Progenitor cell of endocrine pancreas (in vitro differentiated cells): ENCODE measurements around the gene SCO2. TPM values are rescaled to one million over a fixed set of nuclear protein-coding genes. Genes with fewer than 3 reads are reported as not detected.

ENCODE experiments used
- DNase-seq: peaks from one replicate; pipeline ENCODE4 v3.0.0; 2021; ENCODE audit warnings: low spot score; ENCODE audit not compliant: unreplicated experiment
- H3K27ac Mint-ChIP-seq: 2 replicates; pipeline ENCODE4 v1.8.0; 2021; ENCODE audit warnings: mild to moderate bottlenecking, moderate library complexity, mixed read lengths
- H3K27me3 Mint-ChIP-seq: 2 replicates; pipeline ENCODE4 v1.8.0; 2021; ENCODE audit warnings: mixed read lengths
- H3K36me3 Mint-ChIP-seq: 2 replicates; pipeline ENCODE4 v1.8.0; 2022; ENCODE audit warnings: mixed read lengths; ENCODE audit not compliant: insufficient read depth
- H3K4me1 Mint-ChIP-seq: 2 replicates; pipeline ENCODE4 v1.8.0; 2021; ENCODE audit warnings: low read depth, mixed read lengths
- H3K4me3 Mint-ChIP-seq: 2 replicates; pipeline ENCODE4 v1.8.0; 2021; ENCODE audit warnings: low read depth, mild to moderate bottlenecking, moderate library complexity, mixed read lengths
- H3K9me3 Mint-ChIP-seq: 2 replicates; pipeline ENCODE4 v1.8.0; 2021; ENCODE audit warnings: low read depth, mixed read lengths
- total RNA-seq: library from RNA; stranded (reverse); gene quantifications from 2 replicates; pipeline ENCODE4 v1.2.1, GENCODE V29; 2021
- TF ChIP-seq, protein P1 (sequence below): fragments of 200-600 bp; sonication (generic); IDR thresholded peaks from one replicate; pipeline ENCODE4 v1.5.0; 2021; ENCODE audit warnings: antibody characterized with exemption, mild to moderate bottlenecking; ENCODE audit not compliant: unreplicated experiment

SCO2 gene
- total RNA-seq, 1 donor from 2014 or later = 3.7 TPM

GRCh38 chr22:50513175-50513574, 12.2 kb downstream of the SCO2 start:
- Mint-ChIP-seq H3K9me3 (no peaks in the 10 kb centered on the region), H3K27me3 (no peaks in the 10 kb centered on the region), H3K4me3 (no peak overlapping the region), H3K27ac (no peak overlapping the region), H3K4me1 (peaks cover 10% of the 10 kb centered on the region), H3K36me3 (peaks cover 2% of the 10 kb centered on the region)
- DNase-seq = no peak
- TF ChIP-seq, protein P1, sequence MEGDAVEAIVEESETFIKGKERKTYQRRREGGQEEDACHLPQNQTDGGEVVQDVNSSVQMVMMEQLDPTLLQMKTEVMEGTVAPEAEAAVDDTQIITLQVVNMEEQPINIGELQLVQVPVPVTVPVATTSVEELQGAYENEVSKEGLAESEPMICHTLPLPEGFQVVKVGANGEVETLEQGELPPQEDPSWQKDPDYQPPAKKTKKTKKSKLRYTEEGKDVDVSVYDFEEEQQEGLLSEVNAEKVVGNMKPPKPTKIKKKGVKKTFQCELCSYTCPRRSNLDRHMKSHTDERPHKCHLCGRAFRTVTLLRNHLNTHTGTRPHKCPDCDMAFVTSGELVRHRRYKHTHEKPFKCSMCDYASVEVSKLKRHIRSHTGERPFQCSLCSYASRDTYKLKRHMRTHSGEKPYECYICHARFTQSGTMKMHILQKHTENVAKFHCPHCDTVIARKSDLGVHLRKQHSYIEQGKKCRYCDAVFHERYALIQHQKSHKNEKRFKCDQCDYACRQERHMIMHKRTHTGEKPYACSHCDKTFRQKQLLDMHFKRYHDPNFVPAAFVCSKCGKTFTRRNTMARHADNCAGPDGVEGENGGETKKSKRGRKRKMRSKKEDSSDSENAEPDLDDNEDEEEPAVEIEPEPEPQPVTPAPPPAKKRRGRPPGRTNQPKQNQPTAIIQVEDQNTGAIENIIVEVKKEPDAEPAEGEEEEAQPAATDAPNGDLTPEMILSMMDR = no peak

DNA sequence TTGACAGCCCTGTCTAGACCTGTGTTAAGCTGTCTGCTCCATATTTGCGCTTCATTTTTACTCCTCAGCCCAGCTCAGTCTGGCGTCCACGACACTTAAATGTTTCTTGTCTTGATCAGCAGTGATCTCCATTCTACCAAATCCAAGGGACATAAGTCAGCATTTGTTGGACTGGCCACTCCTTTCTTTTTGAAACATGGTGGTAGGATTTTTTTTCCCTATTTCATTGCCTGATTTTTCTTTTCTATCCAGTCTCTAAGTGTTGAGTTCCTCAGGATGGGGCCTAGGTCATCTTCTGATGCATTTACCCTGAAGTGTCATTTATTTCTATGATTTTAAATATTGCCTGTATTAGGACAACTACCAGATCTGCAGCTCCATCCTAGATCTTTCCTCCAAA, 16.5 kb downstream of the SCO2 start:
- Mint-ChIP-seq H3K9me3 (no peaks in the 10 kb centered on the region), H3K4me1 (peaks cover 15% of the 10 kb centered on the region), H3K4me3 (peak overlapping the region; percentile 95), H3K36me3 (no peaks in the 10 kb centered on the region), H3K27ac (peak overlapping the region; percentile 93), H3K27me3 (no peaks in the 10 kb centered on the region)
- TF ChIP-seq, protein P1 = no peak
- no peak for DNase-seq

DNA sequence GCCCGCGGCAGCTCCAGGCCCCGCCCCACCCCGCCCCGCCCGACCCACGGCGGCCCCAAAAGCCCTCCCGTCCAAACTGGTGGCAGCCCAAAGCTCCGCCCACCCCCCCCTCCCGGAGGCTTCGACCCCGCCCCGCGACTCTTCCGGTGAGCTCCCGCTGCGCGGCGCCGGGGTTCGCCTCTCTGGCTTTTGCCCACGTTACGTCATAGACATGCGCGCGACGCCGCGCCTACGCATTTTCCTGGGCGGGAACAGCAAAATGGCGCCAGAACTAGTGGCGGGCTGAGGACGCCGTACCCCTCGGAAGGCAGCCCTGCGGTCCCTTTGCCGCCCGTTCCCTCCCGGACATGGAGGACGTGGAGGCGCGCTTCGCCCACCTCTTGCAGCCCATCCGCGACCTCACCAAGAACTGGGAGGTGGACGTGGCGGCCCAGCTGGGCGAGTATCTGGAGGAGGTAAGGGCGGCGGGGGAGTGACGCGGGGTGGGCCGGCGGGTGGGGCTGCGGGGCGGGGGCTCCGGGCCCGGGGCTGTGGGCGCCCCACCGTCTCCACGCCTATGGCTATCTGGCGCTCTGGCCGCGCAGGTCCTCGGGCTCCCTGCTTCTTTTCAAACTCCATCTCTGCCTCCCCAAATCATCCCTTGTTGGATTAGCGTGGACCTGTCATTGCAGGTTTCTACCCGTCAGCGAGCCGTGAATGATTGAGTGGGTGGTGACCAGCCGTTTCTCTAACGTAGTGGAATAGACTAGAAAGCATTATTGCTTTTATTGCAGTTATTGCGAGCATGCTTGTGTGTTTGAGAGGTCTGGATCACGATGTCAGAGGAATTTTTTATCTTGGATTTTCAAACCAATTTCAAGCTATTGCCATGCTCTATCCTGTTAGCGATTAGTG, 17.2 kb downstream of the SCO2 start, which contains the start of gene NCAPH2:
TSS of gene NCAPH2 (plus strand) at position 234 of the 894 bp plus-strand sequence. CDS start at position 348, 114 bp downstream.
- Mint-ChIP-seq H3K4me1 (peaks cover 15% of the 10 kb centered on the region), H3K36me3 (no peaks in the 10 kb centered on the region), H3K27ac (peak within 1 kb of the TSS; percentile 98), H3K4me3 (peak within 1 kb of the TSS; percentile 95), H3K27me3 (no peaks in the 10 kb centered on the region), H3K9me3 (no peaks in the 10 kb centered on the region)
- TF ChIP-seq, protein P1 = no peak
- no peak for DNase-seq

DNA sequence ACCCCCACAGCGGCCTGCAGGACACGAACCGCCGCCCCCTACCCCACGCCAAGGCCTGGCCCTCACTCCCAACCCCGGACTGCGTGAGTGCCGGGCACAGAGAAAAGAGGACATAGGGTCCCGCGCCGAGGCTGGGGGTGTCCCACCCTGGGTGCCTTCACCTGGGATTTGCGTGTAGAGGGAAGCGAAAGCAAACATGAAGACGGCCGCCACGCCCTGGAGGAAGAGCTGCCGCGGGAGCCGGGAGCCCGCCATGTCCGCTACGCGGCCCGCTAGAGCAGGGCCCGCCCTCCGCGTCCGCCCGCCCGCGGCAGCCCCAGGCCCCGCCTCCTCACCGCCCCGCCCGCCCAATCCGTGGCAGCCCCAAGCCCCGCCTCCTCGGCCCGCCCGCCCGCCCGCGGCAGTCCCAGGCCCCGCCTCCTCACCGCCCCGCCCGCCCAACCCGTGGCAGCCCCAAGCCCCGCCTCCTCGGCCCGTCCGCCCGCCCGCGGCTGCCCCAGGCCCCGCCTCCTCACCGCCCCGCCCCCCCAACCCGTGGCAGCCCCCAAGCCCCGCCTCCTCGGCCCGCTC, 17.9 kb downstream of the SCO2 start, which contains the start of gene LMF2:
TSS of gene LMF2 (minus strand) at position 282 of the 570 bp plus-strand sequence. CDS start at position 255, 27 bp downstream.
- peak within 1 kb of the TSS; percentile 98 for H3K27ac Mint-ChIP-seq
- H3K9me3 Mint-ChIP-seq = no peaks in the 10 kb centered on the region
- peaks cover 15% of the 10 kb centered on the region for H3K4me1 Mint-ChIP-seq
- no peaks in the 10 kb centered on the region for H3K27me3 Mint-ChIP-seq
- peak within 1 kb of the TSS; percentile 95 for H3K4me3 Mint-ChIP-seq
- no peaks in the 10 kb centered on the region for H3K36me3 Mint-ChIP-seq
- TF ChIP-seq, protein P1 = no peak
- peak; percentile 89 for DNase-seq

DNA sequence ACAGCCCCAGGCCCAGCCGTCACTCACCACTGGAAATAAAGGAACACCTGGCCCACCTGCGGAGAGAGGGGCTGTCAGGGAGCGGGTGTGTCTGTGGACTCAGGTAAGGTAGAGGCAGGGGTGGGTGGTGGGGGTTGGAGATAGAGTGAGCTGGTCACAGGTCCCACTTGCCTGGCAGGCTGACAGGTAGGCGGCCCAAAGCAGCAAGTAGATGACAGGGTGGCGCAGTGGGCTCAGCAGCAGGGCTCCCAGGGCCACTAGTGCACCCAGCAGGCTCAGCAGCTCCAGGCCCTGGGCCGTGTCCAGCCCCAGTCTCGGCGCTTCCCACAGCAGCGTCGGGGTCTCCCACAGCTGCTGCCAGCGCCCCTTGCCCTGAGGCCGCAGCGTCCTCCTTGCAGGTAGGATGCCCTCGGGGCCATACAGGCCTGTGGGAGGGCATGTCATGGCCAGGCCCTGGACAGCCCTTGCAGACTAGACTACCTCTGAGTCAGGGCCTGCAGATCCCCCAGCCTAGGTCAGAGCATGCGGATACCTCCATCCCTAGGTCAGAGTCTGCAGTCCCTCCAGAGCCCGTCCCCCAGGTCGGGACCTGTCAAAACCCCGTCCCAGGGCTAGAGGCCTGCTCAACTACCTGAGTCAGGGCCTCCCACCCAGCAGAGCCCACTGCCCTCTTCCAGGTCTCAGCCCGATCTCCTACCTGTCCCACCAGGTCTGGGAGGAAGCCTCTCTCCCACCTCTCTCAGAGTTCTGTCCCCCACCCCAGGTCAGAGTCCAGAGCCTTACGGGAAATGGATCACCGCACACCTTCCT, 18.6 kb downstream of the SCO2 start:
- H3K36me3 Mint-ChIP-seq = no peaks in the 10 kb centered on the region
- H3K9me3 Mint-ChIP-seq = no peaks in the 10 kb centered on the region
- no peaks in the 10 kb centered on the region for H3K27me3 Mint-ChIP-seq
- peak overlapping the region; percentile 91 for H3K4me3 Mint-ChIP-seq
- H3K4me1 Mint-ChIP-seq = peaks cover 15% of the 10 kb centered on the region
- DNase-seq = no peak
- TF ChIP-seq, protein P1 = no peak
- peak overlapping the region; percentile 91 for H3K27ac Mint-ChIP-seq
